Panc1 (cell line): ENCODE data around the gene CLDN1. TPM values are rescaled to one million over a fixed set of nuclear protein-coding genes. Genes with fewer than 3 reads are reported as not detected.

ENCODE experiments used
- ATAC-seq: fragments of 200-7000 bp; cut with Tn5 transposase; 2 replicates; pipeline ENCODE4 v1.9.1; 2020; ENCODE audit warnings: mild to moderate bottlenecking, moderate library complexity
- BruUV-seq: library from RNA; stranded (reverse); fragments of 400-500 nt; replicated peaks from 2 replicates; lab custom pipeline; 2021; lab: Mats Ljungman, UMichigan
- CTCF ChIA-PET: fragments of 300-600 bp; sonication (Branson Sonifier 250); formaldehyde crosslinking; loops from one replicate; lab custom pipeline; 2022; ENCODE audit warnings: antibody characterized with exemption; lab: Charles Lee
- POLR2A ChIA-PET: fragments of 300-600 bp; sonication (Branson Sonifier 250); formaldehyde crosslinking; loops from one replicate; lab custom pipeline; 2022; ENCODE audit warnings: antibody characterized with exemption; lab: Charles Lee
- DNase-seq: peaks from one replicate; pipeline ENCODE4 v3.0.0-alpha.2; 2010; ENCODE audit warnings: low read depth, low spot score
- H3K27ac ChIP-seq: 2 replicates; pipeline ENCODE4 v1.5.1; 2011; ENCODE audit warnings: mild to moderate bottlenecking, low read length, inconsistent platforms
- H3K27me3 ChIP-seq: fragments of 200-500 bp; sonication (Bioruptor generic); 2 replicates; pipeline ENCODE4 v1.6.0; 2014; ENCODE audit warnings: low read length, inconsistent platforms; ENCODE audit not compliant: control insufficient read depth, insufficient read depth
- H3K36me3 ChIP-seq: fragments of 200-500 bp; sonication (Bioruptor generic); 2 replicates; pipeline ENCODE4 v1.5.1; 2014; ENCODE audit warnings: inconsistent platforms, mild to moderate bottlenecking, low read length, moderate library complexity; ENCODE audit not compliant: control insufficient read depth, insufficient read depth
- H3K4me1 ChIP-seq: 2 replicates; pipeline ENCODE4 v1.5.1; 2011; ENCODE audit warnings: inconsistent platforms, mild to moderate bottlenecking, low read length, moderate library complexity; ENCODE audit not compliant: control insufficient read depth, insufficient read depth
- H3K4me3 ChIP-seq, 2 experiments: 2 replicates each; pipeline ENCODE4 v1.5.1; 2011 to 2012; ENCODE audit warnings: low read depth in 2 of 2, low read length in 2 of 2, mild to moderate bottlenecking in 2 of 2, inconsistent platforms in 1 of 2, moderate library complexity in 1 of 2
- H3K9me3 ChIP-seq: fragments of 200-500 bp; sonication (Bioruptor generic); 2 replicates; pipeline ENCODE4 v1.5.1; 2014; ENCODE audit warnings: low read depth, mild to moderate bottlenecking, inconsistent platforms, low read length, moderate library complexity; ENCODE audit not compliant: control insufficient read depth, insufficient read depth
- POLR2AphosphoS5 ChIP-seq: IDR thresholded peaks from 2 replicates; pipeline ENCODE4 v1.6.1; 2012; ENCODE audit warnings: mild to moderate bottlenecking, low read depth, low read length, moderate library complexity
- REST ChIP-seq, 2 experiments: IDR thresholded peaks; 2 replicates each; pipeline ENCODE4 v1.6.1; 2011 to 2012; ENCODE audit warnings: low read depth in 2 of 2, control low read depth in 1 of 2, low read length in 1 of 2, mild to moderate bottlenecking in 1 of 2, moderate library complexity in 1 of 2; ENCODE audit not compliant: insufficient read depth in 1 of 2
- SIN3A ChIP-seq: IDR thresholded peaks from 2 replicates; pipeline ENCODE4 v1.6.1; 2012; ENCODE audit warnings: low read depth, mild to moderate bottlenecking, low read length, moderate library complexity, borderline replicate concordance; ENCODE audit not compliant: insufficient read depth
- TCF7L2 ChIP-seq: IDR thresholded peaks from 2 replicates; pipeline ENCODE4 v1.6.1; 2011; ENCODE audit warnings: mild to moderate bottlenecking, low read depth, low read length, inconsistent platforms
- in situ Hi-C: cut with HindIII; loops from 2 replicates; pipeline ENCODE4 v1.10.0; 2016; ENCODE audit warnings: low sequenced_read_pairs, low pct_unique_long_range_greater_than_20kb
- intact Hi-C: fragments of 100-400 bp; cut with micrococcal nuclease; formaldehyde crosslinking; loops from one replicate; pipeline ENCODE4 v1.10.0; 2022; ENCODE audit not compliant: unreplicated experiment
- total RNA-seq: library from RNA; stranded (reverse); gene quantifications from one replicate; pipeline ENCODE4 v1.2.1, GENCODE V29; 2021; ENCODE audit not compliant: unreplicated experiment
- TF ChIP-seq, protein P1 (sequence below): fragments of 450-650 bp; IDR thresholded peaks from 2 replicates; pipeline ENCODE4 v1.5.1; 2017; ENCODE audit warnings: mild to moderate bottlenecking

The CLDN1 gene
- total RNA-seq, 1 experiment from 2014 or later: 30.9 TPM

DNA sequence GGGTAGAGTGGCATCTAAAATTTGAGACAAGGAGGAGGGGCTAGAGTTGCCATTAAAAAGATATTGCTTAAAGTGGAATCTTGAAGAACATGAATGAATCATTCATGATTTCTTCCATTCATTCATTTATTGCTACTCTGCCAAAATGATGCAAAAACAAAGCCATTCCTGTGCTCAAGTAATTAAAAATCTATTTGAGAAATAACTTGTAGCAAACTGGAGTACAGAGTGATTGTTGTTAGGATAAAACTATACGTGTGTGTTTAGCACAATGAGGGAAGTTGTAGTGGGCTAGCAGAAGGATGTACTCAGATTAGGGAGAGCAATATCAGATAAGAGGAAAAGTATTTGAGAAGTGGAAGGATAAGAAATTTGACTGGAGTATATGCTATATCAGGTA lies 11.7 kb upstream of the CLDN1 start:
- no peak for TF ChIP-seq POLR2AphosphoS5
- TF ChIP-seq, protein P1, sequence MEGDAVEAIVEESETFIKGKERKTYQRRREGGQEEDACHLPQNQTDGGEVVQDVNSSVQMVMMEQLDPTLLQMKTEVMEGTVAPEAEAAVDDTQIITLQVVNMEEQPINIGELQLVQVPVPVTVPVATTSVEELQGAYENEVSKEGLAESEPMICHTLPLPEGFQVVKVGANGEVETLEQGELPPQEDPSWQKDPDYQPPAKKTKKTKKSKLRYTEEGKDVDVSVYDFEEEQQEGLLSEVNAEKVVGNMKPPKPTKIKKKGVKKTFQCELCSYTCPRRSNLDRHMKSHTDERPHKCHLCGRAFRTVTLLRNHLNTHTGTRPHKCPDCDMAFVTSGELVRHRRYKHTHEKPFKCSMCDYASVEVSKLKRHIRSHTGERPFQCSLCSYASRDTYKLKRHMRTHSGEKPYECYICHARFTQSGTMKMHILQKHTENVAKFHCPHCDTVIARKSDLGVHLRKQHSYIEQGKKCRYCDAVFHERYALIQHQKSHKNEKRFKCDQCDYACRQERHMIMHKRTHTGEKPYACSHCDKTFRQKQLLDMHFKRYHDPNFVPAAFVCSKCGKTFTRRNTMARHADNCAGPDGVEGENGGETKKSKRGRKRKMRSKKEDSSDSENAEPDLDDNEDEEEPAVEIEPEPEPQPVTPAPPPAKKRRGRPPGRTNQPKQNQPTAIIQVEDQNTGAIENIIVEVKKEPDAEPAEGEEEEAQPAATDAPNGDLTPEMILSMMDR: no peak
- H3K27ac ChIP-seq: no peak overlapping the region
- no peak for ATAC-seq
- BruUV-seq: no TSS peak
- intact Hi-C loops (no loop called here), in situ Hi-C loops (no loop called here)
- H3K4me3 ChIP-seq: no peak overlapping the region
- H3K9me3 ChIP-seq: no peaks in the 10 kb centered on the region
- H3K27me3 ChIP-seq: no peaks in the 10 kb centered on the region
- ChIA-PET POLR2A (no interaction called here), CTCF (interaction anchor here (0.6 kb wide), 1 partner anchor 134 kb away, joined by 6 read pairs; no protein-coding TSS in a partner anchor)
- H3K36me3 ChIP-seq: no peaks in the 10 kb centered on the region
- no peak for DNase-seq
- H3K4me1 ChIP-seq: no peaks in the 10 kb centered on the region

DNA sequence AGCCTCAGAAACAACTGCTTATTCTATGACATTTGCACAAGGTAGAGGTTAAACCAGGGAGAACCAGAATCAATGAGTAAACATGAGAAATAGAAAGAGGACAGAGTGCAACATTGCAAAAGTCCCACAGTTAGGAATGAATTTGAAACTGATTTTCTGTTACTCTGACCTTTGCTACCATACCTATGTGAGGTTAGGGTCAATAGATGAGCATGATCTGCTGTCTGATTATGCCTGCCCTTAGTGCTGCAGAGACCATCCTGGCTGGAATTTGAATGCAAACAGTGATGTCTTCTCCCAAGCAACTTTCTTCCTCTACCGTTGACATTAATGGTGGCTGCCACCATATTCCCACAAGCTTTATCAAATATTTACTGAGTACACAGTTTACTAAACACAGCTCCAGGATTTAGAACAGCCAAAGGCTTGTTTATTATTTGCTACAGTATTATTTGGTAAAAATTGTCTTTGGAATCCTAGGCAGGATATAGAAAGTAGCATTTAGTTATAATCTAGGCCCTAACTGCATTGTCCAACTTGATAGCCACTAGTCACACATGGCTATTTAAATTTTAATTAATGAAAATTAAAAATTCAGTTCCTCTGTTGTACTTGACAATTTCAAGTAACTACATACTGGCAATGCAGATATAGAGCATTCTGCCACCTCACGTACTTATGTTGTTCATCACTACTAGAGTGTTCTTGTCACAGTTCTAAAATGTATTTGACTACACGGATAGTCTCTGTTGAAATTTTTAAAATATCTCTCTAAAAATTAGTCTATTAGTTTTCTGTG lies 8.9 kb upstream of the CLDN1 start:
- H3K4me3 ChIP-seq: no peak overlapping the region
- ChIA-PET CTCF (no interaction called here), POLR2A (no interaction called here)
- H3K9me3 ChIP-seq: no peaks in the 10 kb centered on the region
- no peaks in the 10 kb centered on the region for H3K4me1 ChIP-seq
- H3K36me3 ChIP-seq: no peaks in the 10 kb centered on the region
- H3K27me3 ChIP-seq: no peaks in the 10 kb centered on the region
- no TSS peak for BruUV-seq
- in situ Hi-C loops (no loop called here), intact Hi-C loops (no loop called here)
- DNase-seq (no peak), ATAC-seq (no peak)
- TF ChIP-seq, protein P1: no peak
- no peak for TF ChIP-seq REST (IDR thresholded peaks at IDR 0.05; ENCODE audit: insufficient read depth in 1 of 2, low read depth in 2 of 2, low read length in 1 of 2)
- TF ChIP-seq TCF7L2: no peak
- TF ChIP-seq SIN3A: no peak
- no peak for TF ChIP-seq POLR2AphosphoS5
- no peak overlapping the region for H3K27ac ChIP-seq
